Activated naive CD4-positive, alpha-beta T cell treated with anti-CD3 and anti-CD28 coated beads, Interleukin-2, amount 10 ng/mL, durations not matched to agents 7 days and 5 days (primary cell): ENCODE measurements around the gene SH3BP2.

ENCODE experiments used
- CTCF ChIA-PET: fragments of 350-600 bp; sonication (Branson Sonifier 250); formaldehyde crosslinking; loops from one replicate; lab custom pipeline; 2021; ENCODE audit warnings: antibody characterized with exemption; lab: Charles Lee
- DNase-seq: peaks from one replicate; pipeline ENCODE4 v3.0.0-alpha.2; 2020
- H3K27ac Mint-ChIP-seq: one replicate; pipeline ENCODE4 v1.8.0; 2021; ENCODE audit warnings: mild to moderate bottlenecking, moderate library complexity, mixed read lengths
- H3K27me3 Mint-ChIP-seq: one replicate; pipeline ENCODE4 v1.8.0; 2021; ENCODE audit warnings: mild to moderate bottlenecking, mixed read lengths
- H3K36me3 Mint-ChIP-seq: one replicate; pipeline ENCODE4 v1.8.0; 2021; ENCODE audit warnings: mixed read lengths
- H3K4me1 Mint-ChIP-seq: one replicate; pipeline ENCODE4 v1.8.0; 2021; ENCODE audit warnings: mixed read lengths
- H3K4me3 Mint-ChIP-seq: one replicate; pipeline ENCODE4 v1.8.0; 2021; ENCODE audit warnings: mild to moderate bottlenecking, moderate library complexity, mixed read lengths
- H3K9me3 Mint-ChIP-seq: one replicate; pipeline ENCODE4 v1.8.0; 2021; ENCODE audit warnings: mixed read lengths

SH3BP2 gene

DNA sequence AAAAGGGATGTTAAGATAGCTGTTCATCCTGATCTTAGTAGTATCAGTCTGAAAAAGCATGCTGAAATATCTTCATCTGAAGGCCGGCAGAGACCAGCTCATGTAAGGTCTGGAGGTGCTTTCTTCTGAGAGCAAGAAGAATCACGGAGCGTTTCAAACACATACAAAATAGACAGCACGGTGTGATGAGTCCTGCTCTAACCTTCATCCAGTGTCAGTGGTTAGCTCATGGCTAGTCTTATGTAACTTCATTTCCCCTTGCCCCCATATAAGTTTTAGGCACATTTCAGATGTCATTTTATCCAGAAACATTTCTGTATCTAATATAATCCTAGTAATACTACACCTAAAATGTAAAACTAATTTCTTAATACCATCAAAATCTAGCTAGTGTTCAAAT, 78.6 kb downstream of the SH3BP2 start:
- H3K27me3 Mint-ChIP-seq, result no peaks in the 10 kb centered on the region
- no peak overlapping the region for H3K4me3 Mint-ChIP-seq
- H3K4me1 Mint-ChIP-seq, result peaks cover 28% of the 10 kb centered on the region
- CTCF ChIA-PET, result interaction anchor here (1.4 to 1.9 kb wide), 3 partner anchors 15 to 108 kb away, joined by 4 to 6 read pairs (median 4); no protein-coding TSS in a partner anchor
- no peaks in the 10 kb centered on the region for H3K9me3 Mint-ChIP-seq
- DNase-seq, result no peak
- H3K27ac Mint-ChIP-seq, result no peak overlapping the region
- H3K36me3 Mint-ChIP-seq, result peaks cover 22% of the 10 kb centered on the region

DNA sequence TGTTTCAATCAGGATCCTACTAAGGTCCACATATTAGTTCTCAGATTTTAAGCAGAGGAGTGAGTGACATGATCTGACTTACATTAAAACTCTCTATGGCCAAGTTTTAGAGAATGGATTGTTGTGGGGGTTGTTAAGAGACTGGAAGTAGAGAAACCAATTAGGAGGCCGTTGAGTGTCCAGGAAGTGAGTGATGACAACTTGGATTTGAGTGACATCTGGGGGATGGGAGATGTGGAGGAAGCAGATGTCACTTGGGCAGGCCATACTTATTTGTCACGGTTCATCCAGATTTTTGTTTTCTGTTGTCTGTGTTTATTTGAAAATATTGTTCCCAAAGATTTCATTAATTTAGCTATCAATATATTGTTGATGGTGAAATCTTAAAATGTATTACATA, 79.0 kb downstream of the SH3BP2 start:
- H3K9me3 Mint-ChIP-seq, result no peaks in the 10 kb centered on the region
- H3K4me1 Mint-ChIP-seq, result peaks cover 27% of the 10 kb centered on the region
- no peak overlapping the region for H3K27ac Mint-ChIP-seq
- no peaks in the 10 kb centered on the region for H3K27me3 Mint-ChIP-seq
- H3K4me3 Mint-ChIP-seq, result no peak overlapping the region
- CTCF ChIA-PET, result interaction anchor here (1.4 to 1.9 kb wide), 3 partner anchors 14 to 108 kb away, joined by 4 to 6 read pairs (median 4); no protein-coding TSS in a partner anchor
- peaks cover 24% of the 10 kb centered on the region for H3K36me3 Mint-ChIP-seq
- no peak for DNase-seq

DNA sequence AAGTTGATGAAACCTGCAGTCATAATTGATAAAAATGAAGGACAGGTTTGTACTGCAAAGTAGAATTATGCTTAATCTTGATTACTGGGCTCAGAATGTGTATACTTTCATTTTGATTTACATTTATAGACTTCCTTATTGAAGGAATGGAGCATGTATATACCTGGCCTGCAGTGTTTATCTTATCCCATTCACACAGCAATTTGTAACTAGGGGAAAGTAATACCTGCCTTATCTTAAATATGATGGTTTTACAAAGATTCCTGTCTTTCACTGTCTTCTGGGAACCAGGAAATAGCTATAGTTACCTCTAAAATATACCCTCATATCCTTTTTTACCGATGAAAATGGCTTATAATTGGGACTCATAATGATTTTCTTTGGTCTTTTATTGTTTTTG, 80.4 kb downstream of the SH3BP2 start:
- no peaks in the 10 kb centered on the region for H3K27me3 Mint-ChIP-seq
- H3K36me3 Mint-ChIP-seq, result peaks cover 30% of the 10 kb centered on the region
- DNase-seq, result no peak
- H3K4me1 Mint-ChIP-seq, result peaks cover 22% of the 10 kb centered on the region
- no peaks in the 10 kb centered on the region for H3K9me3 Mint-ChIP-seq
- H3K27ac Mint-ChIP-seq, result no peak overlapping the region
- no peak overlapping the region for H3K4me3 Mint-ChIP-seq
- CTCF ChIA-PET, result interaction anchor here (1.2 kb wide), 1 partner anchor 18 kb away, joined by 3 read pairs; no protein-coding TSS in a partner anchor

DNA sequence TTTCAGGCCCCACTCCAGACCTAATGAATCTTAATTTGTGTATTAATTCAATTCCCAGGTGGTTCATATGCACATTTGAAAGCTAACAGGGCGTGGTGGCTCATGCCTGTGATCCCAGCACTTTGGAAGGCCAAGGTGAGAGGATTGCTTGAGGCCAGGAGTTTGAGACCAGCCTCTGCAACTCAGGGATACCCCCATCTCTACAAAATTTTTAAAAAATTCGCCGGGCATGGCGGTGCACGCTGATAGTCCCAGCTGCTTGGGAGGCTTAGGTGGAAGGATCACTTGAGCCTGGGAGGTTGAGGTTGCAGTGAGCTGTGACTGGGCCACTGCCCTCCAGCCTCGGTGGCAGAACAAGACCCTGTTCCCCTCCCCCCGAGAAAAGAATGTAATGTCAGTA, 82.0 kb downstream of the SH3BP2 start:
- no peak overlapping the region for H3K4me3 Mint-ChIP-seq
- H3K27ac Mint-ChIP-seq, result no peak overlapping the region
- H3K9me3 Mint-ChIP-seq, result no peaks in the 10 kb centered on the region
- peaks cover 35% of the 10 kb centered on the region for H3K36me3 Mint-ChIP-seq
- H3K27me3 Mint-ChIP-seq, result no peaks in the 10 kb centered on the region
- DNase-seq, result no peak
- H3K4me1 Mint-ChIP-seq, result peaks cover 22% of the 10 kb centered on the region
- CTCF ChIA-PET, result no interaction called here

DNA sequence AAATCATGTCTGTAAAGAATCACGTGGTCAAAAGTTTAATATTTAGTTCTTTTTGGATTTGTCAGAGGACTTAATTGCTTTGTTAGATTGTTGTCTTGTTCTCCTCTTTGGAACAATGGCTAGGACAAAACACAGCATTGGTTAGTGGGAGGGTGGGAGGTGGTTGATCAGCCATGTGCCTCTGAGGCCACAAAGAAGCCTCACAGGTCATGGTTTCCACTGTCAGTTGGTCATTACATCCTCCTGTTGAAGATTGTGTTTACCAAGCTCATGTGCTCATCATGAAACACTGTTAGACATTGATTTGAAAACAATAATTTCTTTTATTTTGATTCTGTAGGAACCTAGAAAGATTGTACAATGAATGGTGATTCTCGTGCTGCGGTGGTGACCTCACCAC, 82.7 kb downstream of the SH3BP2 start:
- CTCF ChIA-PET, result no interaction called here
- no peak overlapping the region for H3K4me3 Mint-ChIP-seq
- peaks cover 21% of the 10 kb centered on the region for H3K4me1 Mint-ChIP-seq
- H3K27ac Mint-ChIP-seq, result no peak overlapping the region
- H3K9me3 Mint-ChIP-seq, result no peaks in the 10 kb centered on the region
- no peaks in the 10 kb centered on the region for H3K27me3 Mint-ChIP-seq
- DNase-seq, result no peak
- peaks cover 36% of the 10 kb centered on the region for H3K36me3 Mint-ChIP-seq

DNA sequence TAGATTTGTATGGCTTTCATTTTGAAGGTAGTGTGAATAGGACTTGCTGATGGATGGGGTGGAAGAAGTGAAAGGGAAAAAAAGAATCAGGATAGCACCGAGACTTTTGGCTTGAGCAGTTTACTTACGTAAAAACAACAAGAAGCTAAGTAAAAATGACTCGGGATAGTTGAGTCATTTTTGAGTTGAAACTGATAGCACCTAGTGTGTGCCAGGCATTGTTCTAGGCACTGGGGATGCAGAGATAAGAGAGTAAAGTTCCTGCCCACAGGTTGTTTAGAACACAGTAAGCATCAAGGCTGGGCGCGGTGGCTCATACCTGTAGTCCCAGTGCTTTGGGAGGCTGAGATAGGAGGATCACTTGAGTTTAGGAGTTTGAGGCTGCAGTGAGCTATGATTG, 85.5 kb downstream of the SH3BP2 start:
- Mint-ChIP-seq H3K36me3 (peaks cover 42% of the 10 kb centered on the region), H3K27ac (peak overlapping the region; percentile 7), H3K4me1 (peaks cover 11% of the 10 kb centered on the region), H3K9me3 (no peaks in the 10 kb centered on the region), H3K4me3 (no peak overlapping the region), H3K27me3 (no peaks in the 10 kb centered on the region)
- no peak for DNase-seq
- CTCF ChIA-PET, result interaction anchor here (1.2 kb wide), 1 partner anchor 114 kb away, joined by 3 read pairs; no protein-coding TSS in a partner anchor

DNA sequence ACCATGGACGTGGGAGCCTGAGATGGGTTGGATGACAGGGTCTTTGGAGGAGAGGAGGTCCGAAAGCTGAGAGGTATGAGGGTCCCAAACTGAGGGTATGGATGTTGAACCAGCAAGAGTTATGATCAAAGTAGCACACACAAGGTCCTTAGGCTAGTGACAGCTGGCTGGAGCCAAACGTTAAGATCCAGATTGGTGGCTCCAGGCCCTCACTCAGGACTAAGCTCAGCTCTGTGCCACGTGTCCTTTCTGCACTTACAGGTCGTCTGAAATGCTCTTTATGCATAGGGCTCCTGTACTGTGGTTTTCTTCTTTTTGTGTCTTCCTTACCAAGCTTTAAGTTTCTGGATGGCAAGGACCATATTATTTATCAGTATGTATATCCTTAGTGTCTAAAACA, 86.1 kb downstream of the SH3BP2 start:
- H3K9me3 Mint-ChIP-seq, result no peaks in the 10 kb centered on the region
- CTCF ChIA-PET, result interaction anchor here (0.7 to 1.2 kb wide), 2 partner anchors 114 to 1067 kb away, joined by 3 read pairs; no protein-coding TSS in a partner anchor
- peaks cover 46% of the 10 kb centered on the region for H3K36me3 Mint-ChIP-seq
- DNase-seq, result no peak
- no peak overlapping the region for H3K4me3 Mint-ChIP-seq
- H3K4me1 Mint-ChIP-seq, result peaks cover 11% of the 10 kb centered on the region
- no peak overlapping the region for H3K27ac Mint-ChIP-seq
- no peaks in the 10 kb centered on the region for H3K27me3 Mint-ChIP-seq

DNA sequence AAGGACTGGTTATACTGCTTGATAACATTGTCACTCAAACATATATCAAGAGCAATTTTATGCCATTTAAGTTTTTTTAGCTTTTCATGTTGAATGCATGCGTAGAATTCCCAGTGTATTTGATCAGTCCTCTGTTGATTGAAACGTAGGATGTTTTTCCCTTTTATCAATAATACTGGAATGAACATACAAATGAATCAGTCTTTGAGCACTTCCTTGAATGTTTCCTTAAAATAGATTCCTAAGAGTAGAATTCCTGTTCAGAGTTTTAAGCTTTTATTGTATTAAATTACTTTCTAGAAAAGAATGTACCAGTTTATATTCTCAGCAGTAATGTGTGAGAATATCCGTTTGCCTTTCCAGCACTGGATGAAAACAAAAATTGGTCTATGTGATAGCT, 88.5 kb downstream of the SH3BP2 start:
- Mint-ChIP-seq H3K27me3 (no peaks in the 10 kb centered on the region), H3K4me3 (no peak overlapping the region), H3K4me1 (peaks cover 16% of the 10 kb centered on the region), H3K36me3 (peaks cover 55% of the 10 kb centered on the region), H3K9me3 (no peaks in the 10 kb centered on the region), H3K27ac (no peak overlapping the region)
- CTCF ChIA-PET, result interaction anchor here (0.7 kb wide), 1 partner anchor 118 kb away, joined by 4 read pairs; no protein-coding TSS in a partner anchor
- DNase-seq, result no peak

DNA sequence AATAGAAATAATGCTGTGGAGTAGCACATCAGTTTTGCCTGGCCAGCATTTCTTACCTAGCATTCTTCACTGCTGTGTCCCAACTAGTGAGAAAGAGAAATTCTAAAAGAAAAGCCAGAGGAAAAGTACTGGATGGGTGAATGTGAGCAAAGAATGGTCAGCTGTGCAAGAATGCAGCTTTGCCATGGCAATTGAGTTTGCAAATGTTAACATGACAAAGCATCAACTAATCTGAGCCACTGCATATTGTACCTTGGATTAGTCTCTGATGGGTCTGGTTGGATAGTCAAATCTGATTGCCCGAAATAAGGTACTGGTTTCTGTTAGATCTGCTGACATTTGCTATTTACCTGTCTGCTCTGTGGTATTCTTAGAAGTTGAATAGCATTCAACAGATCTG, 89.5 kb downstream of the SH3BP2 start:
- Mint-ChIP-seq H3K27ac (no peak overlapping the region), H3K36me3 (peaks cover 57% of the 10 kb centered on the region), H3K4me3 (no peak overlapping the region), H3K9me3 (no peaks in the 10 kb centered on the region), H3K4me1 (peaks cover 15% of the 10 kb centered on the region), H3K27me3 (no peaks in the 10 kb centered on the region)
- CTCF ChIA-PET, result no interaction called here
- no peak for DNase-seq

DNA sequence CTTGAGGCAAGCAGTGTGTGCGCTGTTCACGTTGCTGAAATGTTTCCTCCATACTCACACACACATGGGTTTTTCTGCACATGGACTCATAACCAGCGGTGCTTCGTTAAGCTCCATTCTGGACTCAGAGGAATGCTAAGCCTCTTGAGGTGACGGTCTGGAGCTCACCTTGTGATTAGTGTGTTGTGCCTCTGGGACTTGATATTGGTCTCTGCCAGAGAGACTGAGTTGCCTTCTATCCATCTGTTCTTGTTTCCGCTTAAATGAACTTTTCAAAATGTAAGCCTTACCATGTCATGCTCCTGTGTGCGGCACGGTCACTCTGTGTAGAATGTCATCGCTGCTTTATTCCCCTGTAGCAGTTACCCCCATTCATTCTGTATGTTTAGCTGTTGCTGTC, 93.3 kb downstream of the SH3BP2 start:
- DNase-seq, result no peak
- H3K4me1 Mint-ChIP-seq, result peaks cover 15% of the 10 kb centered on the region
- no peaks in the 10 kb centered on the region for H3K9me3 Mint-ChIP-seq
- no peaks in the 10 kb centered on the region for H3K27me3 Mint-ChIP-seq
- H3K4me3 Mint-ChIP-seq, result no peak overlapping the region
- CTCF ChIA-PET, result interaction anchor here (1.1 kb wide), 1 partner anchor 15 kb away, joined by 4 read pairs; no protein-coding TSS in a partner anchor
- H3K27ac Mint-ChIP-seq, result no peak overlapping the region
- H3K36me3 Mint-ChIP-seq, result peaks cover 52% of the 10 kb centered on the region

DNA sequence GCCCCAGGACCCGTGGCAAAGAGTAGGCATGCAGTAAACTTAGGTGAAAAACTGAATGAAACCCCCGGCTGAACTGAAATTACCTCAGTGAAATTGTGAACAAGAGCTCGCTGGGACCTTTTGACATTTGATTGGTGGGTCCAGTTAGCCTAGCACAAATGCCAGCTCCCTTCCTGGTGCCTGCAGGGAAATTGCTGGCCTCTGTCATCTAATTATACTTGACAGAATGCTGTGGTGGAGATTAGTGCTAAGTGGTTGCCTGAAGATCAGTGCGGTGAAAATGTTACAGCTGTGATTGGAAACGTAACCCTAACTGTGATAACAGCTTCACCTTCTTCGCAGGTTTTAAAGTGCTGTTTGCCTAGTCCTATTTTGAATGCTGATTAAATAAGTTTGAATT, 93.7 kb downstream of the SH3BP2 start:
- Mint-ChIP-seq H3K4me3 (no peak overlapping the region), H3K36me3 (peaks cover 53% of the 10 kb centered on the region), H3K4me1 (peaks cover 16% of the 10 kb centered on the region), H3K27ac (no peak overlapping the region), H3K27me3 (no peaks in the 10 kb centered on the region), H3K9me3 (no peaks in the 10 kb centered on the region)
- CTCF ChIA-PET, result interaction anchor here (1.1 kb wide), 1 partner anchor 15 kb away, joined by 4 read pairs; no protein-coding TSS in a partner anchor
- no peak for DNase-seq

DNA sequence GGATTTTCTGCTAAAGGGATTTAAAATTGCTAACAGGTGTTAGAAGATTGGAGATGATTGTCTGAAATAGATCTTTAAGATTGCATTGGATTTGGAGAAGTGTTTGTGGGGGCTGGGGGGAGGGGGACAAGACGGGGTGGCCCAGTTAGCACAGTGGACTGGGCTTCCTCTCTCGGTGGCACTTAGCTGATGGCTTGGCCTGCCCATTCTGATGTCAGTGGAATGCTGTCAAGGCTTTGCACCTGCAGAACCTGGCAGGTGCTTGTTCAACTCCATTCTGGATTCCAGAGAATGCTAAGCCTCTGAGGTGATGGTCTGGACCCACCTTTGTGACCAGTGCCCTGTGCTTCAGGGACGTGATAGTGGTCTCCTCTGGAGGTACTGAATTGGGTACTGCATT, 94.5 kb downstream of the SH3BP2 start:
- H3K36me3 Mint-ChIP-seq, result peaks cover 51% of the 10 kb centered on the region
- H3K27me3 Mint-ChIP-seq, result no peaks in the 10 kb centered on the region
- no peak overlapping the region for H3K27ac Mint-ChIP-seq
- no peak overlapping the region for H3K4me3 Mint-ChIP-seq
- H3K9me3 Mint-ChIP-seq, result no peaks in the 10 kb centered on the region
- H3K4me1 Mint-ChIP-seq, result peaks cover 16% of the 10 kb centered on the region
- DNase-seq, result no peak
- CTCF ChIA-PET, result no interaction called here

DNA sequence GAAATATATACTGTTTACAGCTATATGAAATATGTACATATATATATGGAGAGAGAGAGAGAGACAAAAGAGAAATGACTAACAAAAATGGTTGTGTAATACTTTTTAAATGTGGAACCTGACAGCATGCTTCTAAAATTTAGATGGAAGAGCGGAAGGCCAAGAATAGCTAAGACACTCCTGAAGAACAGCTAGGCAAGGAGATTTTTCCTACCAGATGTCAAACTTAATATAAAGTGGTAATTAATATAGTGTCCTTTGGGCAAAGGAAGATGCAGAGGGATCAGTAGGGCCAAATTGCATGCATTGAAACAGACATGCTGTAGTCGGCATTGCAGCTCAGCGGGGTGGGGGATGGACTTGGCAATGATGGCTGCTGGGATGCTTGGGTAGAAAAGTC, 96.0 kb downstream of the SH3BP2 start:
- Mint-ChIP-seq H3K27me3 (no peaks in the 10 kb centered on the region), H3K4me1 (peaks cover 16% of the 10 kb centered on the region), H3K4me3 (no peak overlapping the region), H3K36me3 (peaks cover 46% of the 10 kb centered on the region), H3K9me3 (no peaks in the 10 kb centered on the region), H3K27ac (no peak overlapping the region)
- CTCF ChIA-PET, result no interaction called here
- DNase-seq, result no peak
